ENCODE data around the gene ABI3BP.
"Not testable (repeated sequence)": the region's sequence is repeated elsewhere in the genome, so short reads cannot be mapped to it uniquely, and the experiment has no call there.

The ABI3BP gene

GRCh38 chr3:100982710-100983109 lies 10.5 kb downstream of the ABI3BP start:
- DNase-seq: no peak

- no peak for DNase-seq
These were observed 11.9 kb downstream of the ABI3BP start for GRCh38 chr3:100981164-100981911.

- no peak for DNase-seq
These were observed 15.1 kb downstream of the ABI3BP start for GRCh38 chr3:100978011-100978659.

- DNase-seq: no peak
These were observed 16.6 kb downstream of the ABI3BP start for GRCh38 chr3:100976611-100977010.

GRCh38 chr3:100975714-100976113 lies 17.5 kb downstream of the ABI3BP start:
- DNase-seq: no peak

GRCh38 chr3:100973594-100973993 lies 19.6 kb downstream of the ABI3BP start:
- DNase-seq: no peak

GRCh38 chr3:100972867-100973266 lies 20.4 kb downstream of the ABI3BP start:
- DNase-seq: no peak

- no peak for DNase-seq
These were observed 20.8 kb downstream of the ABI3BP start for GRCh38 chr3:100972301-100972844.

- DNase-seq: no peak
These were observed 21.4 kb downstream of the ABI3BP start for GRCh38 chr3:100971798-100972197.

- no peak for DNase-seq
These were observed 22.7 kb downstream of the ABI3BP start for GRCh38 chr3:100970477-100970990.

- no peak for DNase-seq
These were observed 24.0 kb downstream of the ABI3BP start for GRCh38 chr3:100968932-100969906.

- no peak for DNase-seq
These were observed 26.4 kb downstream of the ABI3BP start for GRCh38 chr3:100966807-100967206.

GRCh38 chr3:100966049-100966491 lies 27.2 kb downstream of the ABI3BP start:
- no peak for DNase-seq

- no peak for DNase-seq
These were observed 30.2 kb downstream of the ABI3BP start for GRCh38 chr3:100963041-100963440.

- no peak for DNase-seq
These were observed 35.8 kb downstream of the ABI3BP start for GRCh38 chr3:100957261-100957986.

- DNase-seq: no peak
These were observed 36.9 kb downstream of the ABI3BP start for GRCh38 chr3:100956276-100956675.

- no peak for DNase-seq
These were observed 38.2 kb downstream of the ABI3BP start for GRCh38 chr3:100954990-100955389.

GRCh38 chr3:100954199-100954935 lies 38.9 kb downstream of the ABI3BP start:
- DNase-seq: no peak

- no peak for DNase-seq
These were observed 40.1 kb downstream of the ABI3BP start for GRCh38 chr3:100953103-100953502.

GRCh38 chr3:100947119-100947518 lies 46.1 kb downstream of the ABI3BP start:
- no peak for DNase-seq

- DNase-seq: not testable (repeated sequence)
These were observed 47.1 kb downstream of the ABI3BP start for GRCh38 chr3:100946096-100946495.

Data from NCI-H2171 (cell line).